GM18861 (cell line): ENCODE measurements around the gene GIMAP8.

Experiments
- ATAC-seq: cut with Tn5 transposase; IDR thresholded peaks from one replicate; pipeline ENCODE4 v1.9.1; 2021; ENCODE audit not compliant: unreplicated experiment

Gene GIMAP8

DNA sequence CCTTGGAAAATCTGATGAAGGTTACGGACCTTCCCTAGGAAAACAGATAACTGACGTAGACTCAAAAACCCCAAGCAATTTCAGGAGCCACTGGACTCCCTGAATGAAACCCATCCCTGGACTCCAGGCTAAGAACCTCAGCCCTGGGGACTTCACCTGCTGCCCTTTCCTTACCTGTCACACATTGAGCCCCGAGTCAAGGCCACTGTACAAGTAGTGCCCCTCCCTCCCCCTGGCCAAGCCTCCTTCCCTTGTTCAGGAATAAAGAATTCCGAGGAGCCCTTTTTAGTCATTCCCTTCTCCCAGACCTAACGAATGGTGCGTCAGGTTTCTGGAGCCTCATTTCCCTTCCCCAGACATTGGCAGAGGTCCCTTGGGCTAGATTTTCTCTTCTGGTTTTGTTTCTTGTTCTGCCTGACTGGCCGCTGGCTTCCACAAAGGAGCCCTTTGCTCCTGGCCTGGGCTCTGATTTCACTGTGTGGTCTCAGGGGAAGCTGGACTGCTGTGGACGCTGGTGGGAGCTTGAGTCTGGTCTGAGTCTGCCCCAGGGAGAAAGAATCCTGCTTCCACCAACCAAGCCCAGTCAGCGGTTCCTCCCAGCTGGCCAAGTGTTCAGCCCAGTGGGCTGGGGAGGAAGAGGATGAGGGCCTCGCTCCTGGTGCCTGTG, 39.6 kb upstream of the GIMAP8 start:
- ATAC-seq = no peak

GRCh38 chr7:150411606-150412005, 38.8 kb upstream of the GIMAP8 start:
- no peak for ATAC-seq

DNA sequence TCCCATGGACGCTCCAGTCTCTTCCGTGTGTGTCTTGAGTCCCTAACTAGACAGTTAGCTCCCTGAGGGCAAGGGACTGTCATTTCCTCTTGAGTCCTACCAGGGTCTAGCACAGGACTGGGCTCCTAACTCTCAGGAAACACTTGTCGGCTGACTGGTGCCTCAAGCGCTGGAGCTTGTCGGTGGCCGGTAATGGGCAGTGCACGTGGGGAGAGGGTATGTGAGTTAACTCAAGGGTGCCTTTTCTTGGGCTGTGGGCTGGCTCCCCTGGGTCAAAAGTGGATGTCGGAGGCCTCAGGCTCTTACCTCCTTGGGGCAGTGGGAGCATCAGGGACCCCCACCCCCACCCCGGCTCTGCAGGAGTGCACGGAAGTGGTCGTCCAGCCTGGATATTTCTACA, 38.4 kb upstream of the GIMAP8 start:
- no peak for ATAC-seq

- ATAC-seq = no peak
These were observed 37.6 kb upstream of the GIMAP8 start for GRCh38 chr7:150412518-150413488.

GRCh38 chr7:150413640-150414081, 36.8 kb upstream of the GIMAP8 start:
- ATAC-seq = no peak

GRCh38 chr7:150415161-150416153, 35.0 kb upstream of the GIMAP8 start:
- ATAC-seq = no peak

GRCh38 chr7:150417239-150417638, 33.2 kb upstream of the GIMAP8 start:
- ATAC-seq = no peak

DNA sequence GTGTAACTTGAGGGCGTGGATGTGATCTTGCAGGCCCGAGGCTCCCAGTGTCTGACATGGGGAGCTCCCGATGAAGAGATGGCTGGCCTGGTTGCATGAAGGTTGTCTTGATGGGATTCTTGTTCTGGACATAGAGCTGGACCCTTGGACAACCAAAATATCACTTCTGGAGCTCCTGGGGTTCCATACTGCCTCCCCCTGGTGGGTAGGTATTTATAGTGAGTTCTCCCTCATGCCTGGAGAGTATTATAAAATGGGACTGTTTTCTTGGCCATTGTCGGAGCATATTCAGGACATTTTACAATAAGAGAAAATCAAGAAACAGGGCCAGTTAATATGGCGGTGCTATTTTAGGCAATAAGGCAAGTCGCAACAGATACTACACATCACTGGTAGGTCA, 32.6 kb upstream of the GIMAP8 start:
- ATAC-seq = no peak

- no peak for ATAC-seq
These were observed 30.2 kb upstream of the GIMAP8 start for GRCh38 chr7:150420242-150420641.

DNA sequence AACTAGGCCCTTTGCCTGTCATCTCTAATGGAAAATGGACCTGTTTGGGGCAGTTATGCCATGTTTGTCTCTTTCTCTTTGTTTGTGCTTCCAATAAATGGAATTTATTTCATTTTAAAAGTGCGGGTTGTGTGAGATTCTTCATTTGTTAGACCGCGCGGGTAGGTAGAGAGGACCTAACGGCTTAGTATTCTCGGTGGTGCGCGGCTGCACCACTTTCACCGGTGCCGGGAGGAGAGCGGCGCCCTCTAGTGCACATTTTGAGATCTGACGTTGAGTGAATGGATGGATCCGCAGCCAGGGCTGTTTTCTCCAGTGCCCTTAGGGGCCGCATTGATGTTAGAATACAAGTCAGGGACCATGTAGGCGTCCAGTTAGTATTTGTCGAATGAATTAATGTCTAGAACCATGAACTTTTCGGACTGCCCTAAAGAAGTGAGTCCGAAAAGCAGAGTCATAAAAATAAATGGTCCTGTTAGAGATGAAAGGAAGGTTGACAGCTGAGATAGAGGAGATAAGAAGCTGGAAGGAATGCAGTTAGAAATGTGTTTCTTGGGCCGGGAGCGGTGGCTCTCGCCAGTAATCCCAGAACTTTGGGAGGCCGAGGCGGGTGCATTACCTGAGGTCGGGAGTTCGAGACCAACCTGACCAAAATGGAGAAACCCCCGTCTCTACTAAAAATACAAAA, 29.3 kb upstream of the GIMAP8 start:
- peak; percentile 96 for ATAC-seq

DNA sequence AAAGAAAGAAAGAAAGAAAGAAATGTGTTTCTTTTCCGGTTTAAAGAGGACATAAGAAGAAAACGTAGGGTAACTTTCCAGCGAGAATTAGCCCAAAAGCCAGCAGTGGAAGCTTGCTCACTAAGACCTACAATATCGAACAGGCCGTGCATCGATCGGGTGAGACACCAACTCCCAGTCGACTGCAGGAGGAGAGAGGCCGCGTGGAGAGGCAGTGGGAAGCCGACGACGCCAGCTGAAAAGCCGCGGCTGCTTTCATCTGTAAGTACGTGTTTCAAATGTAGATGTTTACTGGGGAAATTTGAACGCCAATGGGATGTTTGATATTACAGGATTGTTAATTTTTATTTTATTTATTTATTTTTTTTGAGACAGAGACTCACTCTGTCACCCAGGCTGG, 28.6 kb upstream of the GIMAP8 start:
- no peak for ATAC-seq

- ATAC-seq = no peak
These were observed 24.8 kb upstream of the GIMAP8 start for GRCh38 chr7:150425670-150426069.

DNA sequence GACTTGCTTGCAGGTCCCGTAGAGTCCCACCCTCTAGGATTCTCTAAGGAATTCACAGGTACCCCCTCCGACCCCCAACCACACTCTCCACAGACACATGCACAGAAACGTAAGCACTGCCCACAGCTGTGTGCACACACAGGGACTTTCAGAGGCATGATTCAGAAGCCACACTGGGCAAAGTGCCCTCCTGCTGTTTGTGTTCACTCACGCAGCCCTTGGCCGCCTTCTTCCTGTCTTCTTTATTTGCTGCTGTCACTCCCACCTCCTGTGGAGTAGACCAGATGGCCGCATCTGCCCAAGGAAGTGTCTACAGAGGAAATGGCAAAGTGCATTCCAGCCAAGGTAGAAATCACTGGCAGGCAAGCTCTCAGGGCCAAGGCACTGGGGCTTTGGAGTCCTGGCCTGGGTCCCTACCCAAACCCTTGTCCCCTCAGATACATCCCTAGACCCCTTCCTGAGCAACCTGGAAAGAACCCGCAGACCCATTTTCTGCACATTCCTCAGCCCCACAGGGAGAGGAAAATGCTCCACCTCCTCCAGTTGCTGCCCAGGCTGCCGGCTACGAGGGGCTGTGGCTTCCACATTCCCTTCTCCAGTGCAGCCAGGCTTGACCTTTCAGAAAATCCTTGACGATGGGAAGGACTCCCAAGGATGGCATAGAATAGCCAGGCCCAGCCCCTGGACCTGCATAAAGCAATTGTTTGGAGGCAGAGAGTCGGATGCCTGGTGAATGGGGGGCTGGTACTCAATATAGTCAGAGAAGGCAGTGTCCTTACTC, 21.6 kb upstream of the GIMAP8 start:
- peak; percentile 64 for ATAC-seq

GRCh38 chr7:150429699-150430098, 20.7 kb upstream of the GIMAP8 start:
- ATAC-seq = no peak

DNA sequence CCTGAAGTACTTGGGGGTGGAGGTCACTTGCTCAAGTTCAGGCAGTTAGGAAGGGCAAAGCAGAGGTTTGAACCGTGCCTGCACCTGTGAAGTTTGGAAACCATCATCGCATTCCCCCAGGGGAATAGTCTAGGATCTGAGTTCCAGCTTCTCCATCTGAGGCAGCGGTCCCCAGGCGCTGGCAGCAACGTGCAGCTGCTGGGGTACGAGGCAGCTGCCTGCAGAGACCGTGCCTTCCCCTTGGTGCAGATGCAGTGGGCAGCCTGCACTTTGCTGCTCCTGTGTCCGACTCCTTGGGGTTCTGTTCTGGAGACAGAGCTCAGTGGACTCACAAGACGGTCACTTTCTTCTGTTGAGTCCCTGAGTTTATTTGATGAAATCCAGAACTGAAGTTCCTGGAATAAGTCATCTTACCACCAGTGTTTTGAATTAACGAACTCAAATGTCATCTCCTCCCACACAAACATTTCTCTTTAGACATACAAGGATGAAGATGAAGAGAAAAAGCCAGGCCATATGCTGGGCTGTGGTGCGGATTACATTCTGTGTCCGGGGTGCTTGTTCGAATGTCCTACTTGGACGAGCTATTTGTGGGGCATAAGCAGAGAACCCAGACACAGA, 19.9 kb upstream of the GIMAP8 start:
- ATAC-seq = no peak

- no peak for ATAC-seq
These were observed 18.4 kb upstream of the GIMAP8 start for GRCh38 chr7:150431839-150432658.

DNA sequence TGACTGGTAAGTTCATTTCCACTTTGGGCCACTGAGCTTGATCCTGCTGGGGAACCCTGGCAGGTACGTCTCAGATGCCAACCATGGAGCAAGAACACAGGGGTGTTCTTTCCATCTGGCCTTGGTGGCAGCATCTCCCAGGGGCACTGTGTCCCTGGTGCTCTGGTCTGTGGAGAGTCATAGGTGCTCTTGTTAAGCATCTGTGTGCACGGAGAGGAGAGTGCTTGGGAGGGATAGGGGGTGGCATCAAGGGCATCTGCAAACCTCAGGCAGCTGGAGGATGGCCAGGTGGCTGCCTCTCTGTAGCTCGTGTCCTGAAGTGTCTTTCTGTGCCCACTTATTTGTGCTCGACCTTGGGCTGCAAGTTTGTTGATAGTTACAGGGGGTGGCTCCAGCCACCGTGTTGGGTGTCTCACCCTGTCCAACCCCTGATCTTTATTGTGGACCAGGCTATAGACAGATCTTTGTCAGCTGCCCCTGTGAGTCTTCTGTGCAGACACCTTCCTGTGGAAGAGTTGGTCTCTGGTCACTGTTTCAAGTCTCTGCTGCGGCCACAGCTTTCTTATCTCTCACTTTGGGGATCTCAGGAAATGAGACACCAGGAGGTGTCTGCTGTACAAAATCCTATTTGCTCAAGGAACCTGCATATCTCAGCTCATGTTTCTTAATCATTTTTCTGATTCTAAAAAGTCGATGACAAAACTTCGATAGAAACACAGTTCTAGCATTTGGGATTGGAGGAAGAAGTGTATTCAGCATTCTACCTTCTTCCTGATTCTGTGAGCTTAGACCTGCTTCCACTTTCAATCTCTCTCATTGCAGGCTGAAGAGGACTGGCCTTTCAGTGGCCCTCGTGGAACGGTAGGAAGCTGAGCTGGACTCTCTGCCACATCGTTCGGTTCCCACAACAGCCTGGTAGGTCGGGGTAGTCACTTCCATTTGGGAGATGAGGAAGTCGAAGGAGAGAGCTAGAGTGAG, 17.2 kb upstream of the GIMAP8 start:
- no peak for ATAC-seq
